Measurements from ENCODE around the gene TUSC2. TPM values are rescaled to one million over a fixed set of nuclear protein-coding genes. Genes with fewer than 3 reads are reported as not detected.

Gene TUSC2
- total and polyA plus RNA-seq, 2 of the 13 experiments (the other 11 are each of a cell fraction or from before 2014, with no cell fraction given): 36.7 to 39.1 TPM

DNA sequence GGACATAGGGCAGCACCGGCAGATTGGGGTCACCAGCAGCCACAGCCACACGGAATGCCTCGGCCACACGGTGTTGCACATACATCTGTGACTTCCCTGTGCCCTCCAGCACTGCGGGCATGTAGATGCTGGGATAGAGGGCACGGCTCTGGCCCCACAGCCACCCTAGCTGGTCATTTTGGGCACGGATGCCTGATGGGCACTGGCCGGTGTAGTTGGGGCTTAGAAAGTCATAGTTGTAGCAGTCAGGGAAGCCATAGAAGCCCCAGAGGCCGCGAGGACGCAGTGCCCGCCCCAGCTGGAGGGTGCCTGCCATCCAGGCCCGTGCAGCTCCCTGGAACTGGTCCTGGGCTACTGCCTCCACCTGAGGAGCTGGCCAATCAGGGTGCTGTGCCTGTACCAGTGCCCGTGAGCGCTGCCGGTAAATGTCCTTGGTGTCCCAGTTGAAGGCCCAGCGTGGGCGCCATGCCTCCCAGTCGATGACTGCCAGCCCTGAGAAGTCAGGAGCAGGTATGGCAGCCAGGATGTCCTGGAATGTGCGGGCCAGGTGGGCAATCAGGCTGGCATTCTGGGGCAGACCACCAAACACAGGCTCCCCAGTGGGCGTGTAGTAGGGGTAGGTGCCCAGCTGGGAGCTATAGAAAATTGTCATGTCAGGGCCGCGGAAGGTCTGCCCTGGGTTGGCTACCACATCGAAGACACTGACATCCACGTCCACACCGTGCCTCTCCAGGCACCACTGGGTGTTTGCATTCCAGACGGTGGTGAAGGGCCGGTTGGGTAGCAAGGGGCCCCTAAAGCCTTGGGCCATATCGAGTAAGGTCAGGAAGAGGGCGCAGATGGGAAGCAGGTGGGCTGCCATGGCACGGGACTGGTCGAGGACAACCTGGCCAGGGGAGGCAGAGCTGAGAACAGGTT, 25.7 kb downstream of the TUSC2 start (continued):
- TF ChIP-seq, protein P1, sequence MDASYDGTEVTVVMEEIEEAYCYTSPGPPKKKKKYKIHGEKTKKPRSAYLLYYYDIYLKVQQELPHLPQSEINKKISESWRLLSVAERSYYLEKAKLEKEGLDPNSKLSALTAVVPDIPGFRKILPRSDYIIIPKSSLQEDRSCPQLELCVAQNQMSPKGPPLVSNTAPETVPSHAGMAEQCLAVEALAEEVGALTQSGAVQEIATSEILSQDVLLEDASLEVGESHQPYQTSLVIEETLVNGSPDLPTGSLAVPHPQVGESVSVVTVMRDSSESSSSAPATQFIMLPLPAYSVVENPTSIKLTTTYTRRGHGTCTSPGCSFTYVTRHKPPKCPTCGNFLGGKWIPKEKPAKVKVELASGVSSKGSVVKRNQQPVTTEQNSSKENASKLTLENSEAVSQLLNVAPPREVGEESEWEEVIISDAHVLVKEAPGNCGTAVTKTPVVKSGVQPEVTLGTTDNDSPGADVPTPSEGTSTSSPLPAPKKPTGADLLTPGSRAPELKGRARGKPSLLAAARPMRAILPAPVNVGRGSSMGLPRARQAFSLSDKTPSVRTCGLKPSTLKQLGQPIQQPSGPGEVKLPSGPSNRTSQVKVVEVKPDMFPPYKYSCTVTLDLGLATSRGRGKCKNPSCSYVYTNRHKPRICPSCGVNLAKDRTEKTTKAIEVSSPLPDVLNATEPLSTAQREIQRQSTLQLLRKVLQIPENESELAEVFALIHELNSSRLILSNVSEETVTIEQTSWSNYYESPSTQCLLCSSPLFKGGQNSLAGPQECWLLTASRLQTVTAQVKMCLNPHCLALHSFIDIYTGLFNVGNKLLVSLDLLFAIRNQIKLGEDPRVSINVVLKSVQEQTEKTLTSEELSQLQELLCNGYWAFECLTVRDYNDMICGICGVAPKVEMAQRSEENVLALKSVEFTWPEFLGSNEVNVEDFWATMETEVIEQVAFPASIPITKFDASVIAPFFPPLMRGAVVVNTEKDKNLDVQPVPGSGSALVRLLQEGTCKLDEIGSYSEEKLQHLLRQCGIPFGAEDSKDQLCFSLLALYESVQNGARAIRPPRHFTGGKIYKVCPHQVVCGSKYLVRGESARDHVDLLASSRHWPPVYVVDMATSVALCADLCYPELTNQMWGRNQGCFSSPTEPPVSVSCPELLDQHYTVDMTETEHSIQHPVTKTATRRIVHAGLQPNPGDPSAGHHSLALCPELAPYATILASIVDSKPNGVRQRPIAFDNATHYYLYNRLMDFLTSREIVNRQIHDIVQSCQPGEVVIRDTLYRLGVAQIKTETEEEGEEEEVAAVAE (CRISPR knock-in tag; IDR thresholded peaks at IDR 0.05; ENCODE audit: borderline replicate concordance): no peak
- no peak for TF ChIP-seq ZSCAN21 (CRISPR knock-in tag; IDR thresholded peaks at IDR 0.05; ENCODE audit: borderline replicate concordance)
- 0 out of 2 replicates have a peak, but pooled peaks have one; percentile 78 for TF ChIP-seq PAWR (CRISPR knock-in tag; IDR thresholded peaks at IDR 0.05; ENCODE audit: borderline replicate concordance)
- TF ChIP-seq, protein P2, sequence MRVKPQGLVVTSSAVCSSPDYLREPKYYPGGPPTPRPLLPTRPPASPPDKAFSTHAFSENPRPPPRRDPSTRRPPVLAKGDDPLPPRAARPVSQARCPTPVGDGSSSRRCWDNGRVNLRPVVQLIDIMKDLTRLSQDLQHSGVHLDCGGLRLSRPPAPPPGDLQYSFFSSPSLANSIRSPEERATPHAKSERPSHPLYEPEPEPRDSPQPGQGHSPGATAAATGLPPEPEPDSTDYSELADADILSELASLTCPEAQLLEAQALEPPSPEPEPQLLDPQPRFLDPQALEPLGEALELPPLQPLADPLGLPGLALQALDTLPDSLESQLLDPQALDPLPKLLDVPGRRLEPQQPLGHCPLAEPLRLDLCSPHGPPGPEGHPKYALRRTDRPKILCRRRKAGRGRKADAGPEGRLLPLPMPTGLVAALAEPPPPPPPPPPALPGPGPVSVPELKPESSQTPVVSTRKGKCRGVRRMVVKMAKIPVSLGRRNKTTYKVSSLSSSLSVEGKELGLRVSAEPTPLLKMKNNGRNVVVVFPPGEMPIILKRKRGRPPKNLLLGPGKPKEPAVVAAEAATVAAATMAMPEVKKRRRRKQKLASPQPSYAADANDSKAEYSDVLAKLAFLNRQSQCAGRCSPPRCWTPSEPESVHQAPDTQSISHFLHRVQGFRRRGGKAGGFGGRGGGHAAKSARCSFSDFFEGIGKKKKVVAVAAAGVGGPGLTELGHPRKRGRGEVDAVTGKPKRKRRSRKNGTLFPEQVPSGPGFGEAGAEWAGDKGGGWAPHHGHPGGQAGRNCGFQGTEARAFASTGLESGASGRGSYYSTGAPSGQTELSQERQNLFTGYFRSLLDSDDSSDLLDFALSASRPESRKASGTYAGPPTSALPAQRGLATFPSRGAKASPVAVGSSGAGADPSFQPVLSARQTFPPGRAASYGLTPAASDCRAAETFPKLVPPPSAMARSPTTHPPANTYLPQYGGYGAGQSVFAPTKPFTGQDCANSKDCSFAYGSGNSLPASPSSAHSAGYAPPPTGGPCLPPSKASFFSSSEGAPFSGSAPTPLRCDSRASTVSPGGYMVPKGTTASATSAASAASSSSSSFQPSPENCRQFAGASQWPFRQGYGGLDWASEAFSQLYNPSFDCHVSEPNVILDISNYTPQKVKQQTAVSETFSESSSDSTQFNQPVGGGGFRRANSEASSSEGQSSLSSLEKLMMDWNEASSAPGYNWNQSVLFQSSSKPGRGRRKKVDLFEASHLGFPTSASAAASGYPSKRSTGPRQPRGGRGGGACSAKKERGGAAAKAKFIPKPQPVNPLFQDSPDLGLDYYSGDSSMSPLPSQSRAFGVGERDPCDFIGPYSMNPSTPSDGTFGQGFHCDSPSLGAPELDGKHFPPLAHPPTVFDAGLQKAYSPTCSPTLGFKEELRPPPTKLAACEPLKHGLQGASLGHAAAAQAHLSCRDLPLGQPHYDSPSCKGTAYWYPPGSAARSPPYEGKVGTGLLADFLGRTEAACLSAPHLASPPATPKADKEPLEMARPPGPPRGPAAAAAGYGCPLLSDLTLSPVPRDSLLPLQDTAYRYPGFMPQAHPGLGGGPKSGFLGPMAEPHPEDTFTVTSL (CRISPR knock-in tag; IDR thresholded peaks at IDR 0.05; ENCODE audit: borderline replicate concordance): no peak
- no peak for TF ChIP-seq MXD4 (CRISPR knock-in tag; IDR thresholded peaks at IDR 0.05)
- TF ChIP-seq FOXA1 (IDR thresholded peaks at IDR 0.05): no peak
- no peak for TF ChIP-seq FOXA1 (CRISPR knock-in tag; IDR thresholded peaks at IDR 0.05)
- TF ChIP-seq, protein P3, sequence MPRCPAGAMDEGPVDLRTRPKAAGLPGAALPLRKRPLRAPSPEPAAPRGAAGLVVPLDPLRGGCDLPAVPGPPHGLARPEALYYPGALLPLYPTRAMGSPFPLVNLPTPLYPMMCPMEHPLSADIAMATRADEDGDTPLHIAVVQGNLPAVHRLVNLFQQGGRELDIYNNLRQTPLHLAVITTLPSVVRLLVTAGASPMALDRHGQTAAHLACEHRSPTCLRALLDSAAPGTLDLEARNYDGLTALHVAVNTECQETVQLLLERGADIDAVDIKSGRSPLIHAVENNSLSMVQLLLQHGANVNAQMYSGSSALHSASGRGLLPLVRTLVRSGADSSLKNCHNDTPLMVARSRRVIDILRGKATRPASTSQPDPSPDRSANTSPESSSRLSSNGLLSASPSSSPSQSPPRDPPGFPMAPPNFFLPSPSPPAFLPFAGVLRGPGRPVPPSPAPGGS (CRISPR knock-in tag; IDR thresholded peaks at IDR 0.05): no peak
- no peak for TF ChIP-seq ZNF430 (CRISPR knock-in tag; IDR thresholded peaks at IDR 0.05)
- TF ChIP-seq BORCS8-MEF2B (CRISPR knock-in tag; IDR thresholded peaks at IDR 0.05): no peak
- no peak for TF ChIP-seq EHMT2 (IDR thresholded peaks at IDR 0.05; ENCODE audit: borderline replicate concordance, low read depth, low read length)
- TF ChIP-seq ZNF12 (CRISPR knock-in tag; IDR thresholded peaks at IDR 0.05): no peak
- no peak for TF ChIP-seq KLF9 (CRISPR knock-in tag; IDR thresholded peaks at IDR 0.05; ENCODE audit: low read depth)
- TF ChIP-seq, protein P4, sequence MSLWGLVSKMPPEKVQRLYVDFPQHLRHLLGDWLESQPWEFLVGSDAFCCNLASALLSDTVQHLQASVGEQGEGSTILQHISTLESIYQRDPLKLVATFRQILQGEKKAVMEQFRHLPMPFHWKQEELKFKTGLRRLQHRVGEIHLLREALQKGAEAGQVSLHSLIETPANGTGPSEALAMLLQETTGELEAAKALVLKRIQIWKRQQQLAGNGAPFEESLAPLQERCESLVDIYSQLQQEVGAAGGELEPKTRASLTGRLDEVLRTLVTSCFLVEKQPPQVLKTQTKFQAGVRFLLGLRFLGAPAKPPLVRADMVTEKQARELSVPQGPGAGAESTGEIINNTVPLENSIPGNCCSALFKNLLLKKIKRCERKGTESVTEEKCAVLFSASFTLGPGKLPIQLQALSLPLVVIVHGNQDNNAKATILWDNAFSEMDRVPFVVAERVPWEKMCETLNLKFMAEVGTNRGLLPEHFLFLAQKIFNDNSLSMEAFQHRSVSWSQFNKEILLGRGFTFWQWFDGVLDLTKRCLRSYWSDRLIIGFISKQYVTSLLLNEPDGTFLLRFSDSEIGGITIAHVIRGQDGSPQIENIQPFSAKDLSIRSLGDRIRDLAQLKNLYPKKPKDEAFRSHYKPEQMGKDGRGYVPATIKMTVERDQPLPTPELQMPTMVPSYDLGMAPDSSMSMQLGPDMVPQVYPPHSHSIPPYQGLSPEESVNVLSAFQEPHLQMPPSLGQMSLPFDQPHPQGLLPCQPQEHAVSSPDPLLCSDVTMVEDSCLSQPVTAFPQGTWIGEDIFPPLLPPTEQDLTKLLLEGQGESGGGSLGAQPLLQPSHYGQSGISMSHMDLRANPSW (CRISPR knock-in tag; IDR thresholded peaks at IDR 0.05; ENCODE audit: borderline replicate concordance): no peak

All from HepG2 (cell line).